ENCODE data around the gene USP46.

Gene USP46

GRCh38 chr4:52633846-52634245 is 25.3 kb downstream of the USP46 start:
- Histone ChIP-seq H3K27ac (replicated peaks) (no peak overlapping the region), H3K27me3 (ENCODE audit: insufficient read depth, poor library complexity, severe bottlenecking) (no peaks in the 10 kb centered on the region), H3K4me3 (replicated peaks; ENCODE audit: insufficient read depth, low read length) (no peak overlapping the region)
- no peak for DNase-seq (ENCODE audit: low read depth in 1 of 2, low spot score in 1 of 2)
- no peak for TF ChIP-seq POLR2AphosphoS5 (IDR thresholded peaks at IDR 0.05; ENCODE audit: low read depth)
- no peak for TF ChIP-seq SPI1 (IDR thresholded peaks at IDR 0.05; ENCODE audit: borderline replicate concordance, low read depth)
- TF ChIP-seq GABPA (IDR thresholded peaks at IDR 0.05; ENCODE audit: low read depth), result no peak
- no peak for TF ChIP-seq CTCF (IDR thresholded peaks at IDR 0.05; ENCODE audit: insufficient read depth, low read length)
- no peak for TF ChIP-seq REST (IDR thresholded peaks at IDR 0.05; ENCODE audit: insufficient replicate concordance, low read depth)

GRCh38 chr4:52628974-52629373 is 30.1 kb downstream of the USP46 start:
- TF ChIP-seq CTCF (IDR thresholded peaks at IDR 0.05; ENCODE audit: insufficient read depth, low read length) (no peak), SPI1 (IDR thresholded peaks at IDR 0.05; ENCODE audit: borderline replicate concordance, low read depth) (no peak), POLR2AphosphoS5 (IDR thresholded peaks at IDR 0.05; ENCODE audit: low read depth) (no peak), REST (IDR thresholded peaks at IDR 0.05; ENCODE audit: insufficient replicate concordance, low read depth) (no peak), GABPA (IDR thresholded peaks at IDR 0.05; ENCODE audit: low read depth) (no peak)
- H3K4me3 ChIP-seq (replicated peaks; ENCODE audit: insufficient read depth, low read length), result no peak overlapping the region

GRCh38 chr4:52628543-52628942 is 30.6 kb downstream of the USP46 start:
- TF ChIP-seq SPI1 (IDR thresholded peaks at IDR 0.05; ENCODE audit: borderline replicate concordance, low read depth), result no peak
- no peak for TF ChIP-seq REST (IDR thresholded peaks at IDR 0.05; ENCODE audit: insufficient replicate concordance, low read depth)
- no peak for TF ChIP-seq GABPA (IDR thresholded peaks at IDR 0.05; ENCODE audit: low read depth)
- no peak for TF ChIP-seq CTCF (IDR thresholded peaks at IDR 0.05; ENCODE audit: insufficient read depth, low read length)
- TF ChIP-seq POLR2AphosphoS5 (IDR thresholded peaks at IDR 0.05; ENCODE audit: low read depth), result no peak

More at GRCh38 chr4:52628974-52629373, 30.1 kb downstream of the USP46 start:
- H3K27ac ChIP-seq (replicated peaks), result no peak overlapping the region
- H3K27me3 ChIP-seq (ENCODE audit: insufficient read depth, poor library complexity, severe bottlenecking), result no peaks in the 10 kb centered on the region
- no peak for DNase-seq (ENCODE audit: low read depth in 1 of 2, low spot score in 1 of 2)

More at GRCh38 chr4:52628543-52628942, 30.6 kb downstream of the USP46 start:
- DNase-seq (ENCODE audit: low read depth in 1 of 2, low spot score in 1 of 2), result no peak
- Histone ChIP-seq H3K27ac (replicated peaks) (no peak overlapping the region), H3K4me3 (replicated peaks; ENCODE audit: insufficient read depth, low read length) (no peak overlapping the region), H3K27me3 (ENCODE audit: insufficient read depth, poor library complexity, severe bottlenecking) (no peaks in the 10 kb centered on the region)

Data from HL-60 (cell line).